Lung (tissue), 12 donors: ENCODE data around the gene SLC14A1. TPM values are rescaled to one million over a fixed set of nuclear protein-coding genes. Genes with fewer than 3 reads are reported as not detected.
A peak's percentile ranks its signal among the peaks of the same experiment; 100 is the strongest.

Experiments used
- ATAC-seq: fragments of 200-7000 bp; cut with Tn5 transposase; one replicate; pipeline ENCODE4 v1.9.1; 2020; ENCODE audit warnings: moderate number of reproducible peaks; ENCODE audit not compliant: insufficient read depth, low FRiP score
- DNase-seq, 3 donors: peaks; one replicate each; pipeline ENCODE4 v3.0.0-alpha.2; 2013 to 2017
- H3K27ac ChIP-seq, 2 donors: one replicate each; pipeline ENCODE4 v1.5.1; 2013; ENCODE audit warnings: mild to moderate bottlenecking in 2 of 2, moderate library complexity in 2 of 2, control low read depth in 1 of 2, inconsistent platforms in 1 of 2, low read depth in 1 of 2, low read length in 1 of 2
- H3K27me3 ChIP-seq, 3 donors: one replicate each; pipeline ENCODE4 v1.5.1; 2013; ENCODE audit warnings: low read length in 2 of 3; ENCODE audit not compliant: control insufficient read depth in 3 of 3, insufficient read depth in 3 of 3
- H3K36me3 ChIP-seq, 4 donors: one replicate each; pipeline ENCODE4 v1.5.1; 2013; ENCODE audit warnings: low read length in 4 of 4, mild to moderate bottlenecking in 1 of 4, moderate library complexity in 1 of 4; ENCODE audit not compliant: control insufficient read depth in 4 of 4, insufficient read depth in 4 of 4
- H3K4me1 ChIP-seq, 5 donors: one replicate each; pipeline ENCODE4 v1.5.1; 2013; ENCODE audit warnings: low read length in 5 of 5, mild to moderate bottlenecking in 2 of 5, moderate library complexity in 1 of 5; ENCODE audit not compliant: control insufficient read depth in 5 of 5, insufficient read depth in 5 of 5
- H3K4me3 ChIP-seq: one replicate; pipeline ENCODE4 v1.5.1; 2013; ENCODE audit warnings: mild to moderate bottlenecking, control low read depth, moderate library complexity
- H3K9ac ChIP-seq, 2 donors: one replicate each; pipeline ENCODE4 v1.5.1; 2013; ENCODE audit warnings: low read length in 2 of 2, control low read depth in 1 of 2; ENCODE audit not compliant: insufficient read depth in 1 of 2
- H3K9me3 ChIP-seq, 4 donors: one replicate each; pipeline ENCODE4 v1.5.1; 2013; ENCODE audit warnings: low read length in 3 of 4, mild to moderate bottlenecking in 1 of 4, moderate library complexity in 1 of 4; ENCODE audit not compliant: control insufficient read depth in 4 of 4, insufficient read depth in 3 of 4
- WGBS, 2 donors: extraction: QIAGEN DNeasy Blood & Tissue Kit; methylation state at CpG; one replicate each; pipeline ENCODE4 v1.1.7; 2013; 5-methylcytosine and 5-hydroxymethylcytosine counted together
- polyA plus RNA-seq, 2 donors: library from polyadenylated mRNA; stranded (reverse); fragments of 200-250 nt; gene quantifications; one replicate each; pipeline ENCODE4 v1.2.1, GENCODE V29; 2013
- total RNA-seq, 2 donors: library from RNA; depleted of rRNA in 1 of 2; stranded (reverse); fragments of >200 nt in 1 of 2; gene quantifications; one replicate each; pipeline ENCODE4 v1.2.1, GENCODE V29; 2014 to 2021
- TF ChIP-seq, protein P1 (sequence below): IDR thresholded peaks from 2 replicates; pipeline ENCODE4 v1.5.1; 2012; ENCODE audit warnings: mild to moderate bottlenecking; ENCODE audit errors: control extremely low read depth, extremely low read depth
- donor health status: control.
- donor health status: control.
- donor health status: Bipolar disorder and iron deficiency.
- donor health status: healthy.
- donor health status: DM: yes; HTN: yes; CAD: no.

The SLC14A1 gene
- total and polyA plus RNA-seq, 4 donors = 0.31 to 10.5 (median 1.0) TPM

- TF ChIP-seq, protein P1, sequence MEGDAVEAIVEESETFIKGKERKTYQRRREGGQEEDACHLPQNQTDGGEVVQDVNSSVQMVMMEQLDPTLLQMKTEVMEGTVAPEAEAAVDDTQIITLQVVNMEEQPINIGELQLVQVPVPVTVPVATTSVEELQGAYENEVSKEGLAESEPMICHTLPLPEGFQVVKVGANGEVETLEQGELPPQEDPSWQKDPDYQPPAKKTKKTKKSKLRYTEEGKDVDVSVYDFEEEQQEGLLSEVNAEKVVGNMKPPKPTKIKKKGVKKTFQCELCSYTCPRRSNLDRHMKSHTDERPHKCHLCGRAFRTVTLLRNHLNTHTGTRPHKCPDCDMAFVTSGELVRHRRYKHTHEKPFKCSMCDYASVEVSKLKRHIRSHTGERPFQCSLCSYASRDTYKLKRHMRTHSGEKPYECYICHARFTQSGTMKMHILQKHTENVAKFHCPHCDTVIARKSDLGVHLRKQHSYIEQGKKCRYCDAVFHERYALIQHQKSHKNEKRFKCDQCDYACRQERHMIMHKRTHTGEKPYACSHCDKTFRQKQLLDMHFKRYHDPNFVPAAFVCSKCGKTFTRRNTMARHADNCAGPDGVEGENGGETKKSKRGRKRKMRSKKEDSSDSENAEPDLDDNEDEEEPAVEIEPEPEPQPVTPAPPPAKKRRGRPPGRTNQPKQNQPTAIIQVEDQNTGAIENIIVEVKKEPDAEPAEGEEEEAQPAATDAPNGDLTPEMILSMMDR = no peak
- ATAC-seq (peak; percentile 98), DNase-seq (peak; percentile 80 to 91 (median 82))
- WGBS, 2 donors = 1 to 4% methylated on average over 34 to 35 of the region's 35 CpGs
- peak overlapping the region in 1 of 2 donors; percentile 50 for H3K9ac ChIP-seq
- H3K4me3 ChIP-seq = peak overlapping the region; percentile 71
- H3K36me3 ChIP-seq = no peaks in the 10 kb centered on the region
- H3K9me3 ChIP-seq = peaks cover 0 to 2% (median 0%) of the 10 kb centered on the region in 4 donors
- peak overlapping the region; percentile 52 to 82 for H3K27ac ChIP-seq
- peaks cover 0 to 20% (median 10%) of the 10 kb centered on the region in 3 donors for H3K27me3 ChIP-seq
- peaks cover 0 to 5% (median 0%) of the 10 kb centered on the region in 5 donors for H3K4me1 ChIP-seq
Observed at GRCh38 chr18:45775241-45775676, 51.3 kb downstream of the SLC14A1 start.

DNA sequence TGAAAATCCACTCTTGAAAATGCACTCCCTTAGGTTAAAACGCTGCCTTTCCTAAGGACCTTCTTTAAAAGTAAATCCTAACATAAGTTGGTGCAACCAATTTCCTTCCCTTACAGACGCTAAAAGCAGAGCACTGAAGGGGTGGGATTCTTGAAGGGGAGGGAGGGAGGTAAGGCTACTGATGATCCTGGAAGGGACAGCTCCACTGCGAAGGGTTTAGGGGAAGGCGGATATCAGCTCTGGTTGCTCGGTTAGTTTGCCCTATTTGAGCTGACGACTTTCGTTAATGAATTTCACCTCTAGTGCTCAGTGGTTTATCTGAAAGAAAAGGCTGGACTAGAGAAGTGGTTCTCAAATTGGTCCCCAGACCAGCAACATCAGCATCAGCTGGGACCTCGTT, 51.8 kb downstream of the SLC14A1 start:
- peaks cover 0 to 5% (median 0%) of the 10 kb centered on the region in 5 donors for H3K4me1 ChIP-seq
- no peak overlapping the region for H3K9ac ChIP-seq
- no peaks in the 10 kb centered on the region for H3K36me3 ChIP-seq
- 43 to 51% methylated on average over 8 of the region's 8 CpGs for WGBS, 2 donors
- ATAC-seq = no peak
- TF ChIP-seq, protein P1 = no peak
- H3K27me3 ChIP-seq = peaks cover 0 to 20% (median 8%) of the 10 kb centered on the region in 3 donors
- H3K9me3 ChIP-seq = peaks cover 0 to 2% (median 0%) of the 10 kb centered on the region in 4 donors
- DNase-seq = no peak
- peak overlapping the region; percentile 71 for H3K4me3 ChIP-seq
- H3K27ac ChIP-seq = peak overlapping the region; percentile 52 to 82

DNA sequence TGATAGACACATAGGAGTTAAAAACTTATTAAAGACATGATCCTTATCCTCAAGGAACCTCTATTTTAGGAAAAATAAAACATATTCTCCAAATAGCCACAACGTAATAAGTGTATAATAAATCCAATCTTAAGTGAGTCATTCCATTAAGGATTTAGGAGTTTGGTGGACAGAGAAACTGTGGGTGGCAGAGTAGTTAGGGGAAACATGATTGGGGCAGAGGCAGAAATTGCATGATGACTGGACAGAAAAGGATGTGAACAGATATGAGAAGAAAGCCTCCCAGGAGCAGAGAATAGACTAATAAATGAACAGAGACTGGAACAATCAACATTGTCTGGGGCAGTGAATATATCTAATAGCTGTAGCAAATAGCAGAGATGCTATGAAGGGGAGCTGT, 53.4 kb downstream of the SLC14A1 start:
- H3K4me1 ChIP-seq = peaks cover 0 to 5% (median 0%) of the 10 kb centered on the region in 5 donors
- peaks cover 0 to 18% (median 5%) of the 10 kb centered on the region in 3 donors for H3K27me3 ChIP-seq
- H3K27ac ChIP-seq = no peak overlapping the region
- no peak overlapping the region for H3K9ac ChIP-seq
- DNase-seq (no peak), ATAC-seq (no peak)
- H3K4me3 ChIP-seq = no peak overlapping the region
- TF ChIP-seq, protein P1 = no peak
- H3K9me3 ChIP-seq = peaks cover 0 to 2% (median 0%) of the 10 kb centered on the region in 4 donors
- WGBS, 2 donors = 75 to 87% methylated on average over 1 of the region's 1 CpG
- no peaks in the 10 kb centered on the region for H3K36me3 ChIP-seq

- no peak overlapping the region for H3K27ac ChIP-seq
- no peak for ATAC-seq
- DNase-seq = no peak
- H3K4me1 ChIP-seq = peaks cover 0 to 5% (median 0%) of the 10 kb centered on the region in 5 donors
- H3K4me3 ChIP-seq = no peak overlapping the region
- H3K9me3 ChIP-seq = no peaks in the 10 kb centered on the region
- WGBS, 2 donors = 61 to 68% methylated on average over 2 of the region's 2 CpGs
- H3K9ac ChIP-seq = no peak overlapping the region
- peaks cover 0 to 8% (median 5%) of the 10 kb centered on the region in 3 donors for H3K27me3 ChIP-seq
- H3K36me3 ChIP-seq = no peaks in the 10 kb centered on the region
- TF ChIP-seq, protein P1 = no peak
Observed at GRCh38 chr18:45780568-45780967, 56.6 kb downstream of the SLC14A1 start.
